ENCODE measurements around the gene TNFSF8.

Gene TNFSF8

GRCh38 chr9:114856942-114857315 lies 73.5 kb downstream of the TNFSF8 start:
- no peak for TF ChIP-seq ZNF274 (IDR thresholded peaks at IDR 0.05; ENCODE audit: low read depth, low read length)
- no peak for TF ChIP-seq SUZ12 (IDR thresholded peaks at IDR 0.05; ENCODE audit: extremely low read depth, insufficient read depth, insufficient read length)
- no peak for TF ChIP-seq YY1 (IDR thresholded peaks at IDR 0.05; ENCODE audit: insufficient read depth, insufficient read length)
- Histone ChIP-seq H3K27me3 (ENCODE audit: insufficient read depth, insufficient read length) (no peaks in the 10 kb centered on the region), H3K9me3 (ENCODE audit: insufficient read depth, low read length) (no peaks in the 10 kb centered on the region), H3K4me3 (ENCODE audit: insufficient read length, low read depth) (no peak overlapping the region), H3K4me1 (ENCODE audit: insufficient read depth, insufficient read length) (peaks cover 3% of the 10 kb centered on the region), H3K9ac (ENCODE audit: insufficient read length, low read depth) (no peak overlapping the region), H3K36me3 (ENCODE audit: insufficient read depth, insufficient read length, low read length) (no peaks in the 10 kb centered on the region)
- DNase-seq (ENCODE audit: low read depth, low spot score): no peak

DNA sequence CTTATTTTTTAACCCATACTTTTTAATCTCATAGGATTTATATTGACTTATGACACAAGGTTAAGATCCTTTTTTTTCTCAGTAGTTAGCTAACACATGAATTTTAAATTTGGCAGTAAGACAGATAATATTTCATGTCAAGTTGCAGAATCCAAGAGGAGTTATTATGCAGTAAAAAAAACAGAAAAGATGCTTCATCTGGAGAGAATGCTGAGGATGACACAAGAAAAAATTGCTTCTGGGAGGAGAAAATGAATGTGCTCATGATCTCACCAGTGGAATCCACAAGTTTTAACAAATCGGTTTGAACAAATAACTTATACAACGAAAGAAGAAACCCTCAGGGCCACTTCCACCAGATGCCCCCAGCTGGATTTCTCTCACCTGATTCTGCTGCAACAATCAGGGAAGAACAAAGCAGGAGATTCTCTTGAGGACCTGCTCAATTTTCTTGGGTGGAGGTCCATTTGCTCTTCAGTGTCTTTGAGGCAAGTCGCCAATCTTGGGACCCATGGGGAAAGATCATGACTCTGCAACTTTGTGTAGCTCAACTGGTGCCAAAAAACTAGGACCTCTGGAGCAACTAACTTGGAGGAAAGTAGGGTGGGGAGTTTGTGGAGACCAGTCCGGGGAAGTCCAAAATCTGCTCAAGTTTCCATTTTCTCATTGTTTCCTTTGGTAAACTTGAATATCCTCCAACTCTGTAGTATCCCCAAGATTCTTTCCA lies 74.0 kb downstream of the TNFSF8 start:
- DNase-seq (ENCODE audit: low read depth, low spot score): no peak
- Histone ChIP-seq H3K4me1 (ENCODE audit: insufficient read depth, insufficient read length) (peaks cover 3% of the 10 kb centered on the region), H3K4me3 (ENCODE audit: insufficient read length, low read depth) (no peak overlapping the region), H3K9ac (ENCODE audit: insufficient read length, low read depth) (no peak overlapping the region), H3K36me3 (ENCODE audit: insufficient read depth, insufficient read length, low read length) (no peaks in the 10 kb centered on the region), H3K27me3 (ENCODE audit: insufficient read depth, insufficient read length) (no peaks in the 10 kb centered on the region), H3K9me3 (ENCODE audit: insufficient read depth, low read length) (no peaks in the 10 kb centered on the region)
- TF ChIP-seq YY1 (IDR thresholded peaks at IDR 0.05; ENCODE audit: insufficient read depth, insufficient read length): no peak
- no peak for TF ChIP-seq SUZ12 (IDR thresholded peaks at IDR 0.05; ENCODE audit: extremely low read depth, insufficient read depth, insufficient read length)
- TF ChIP-seq ZNF274 (IDR thresholded peaks at IDR 0.05; ENCODE audit: low read depth, low read length): no peak

DNA sequence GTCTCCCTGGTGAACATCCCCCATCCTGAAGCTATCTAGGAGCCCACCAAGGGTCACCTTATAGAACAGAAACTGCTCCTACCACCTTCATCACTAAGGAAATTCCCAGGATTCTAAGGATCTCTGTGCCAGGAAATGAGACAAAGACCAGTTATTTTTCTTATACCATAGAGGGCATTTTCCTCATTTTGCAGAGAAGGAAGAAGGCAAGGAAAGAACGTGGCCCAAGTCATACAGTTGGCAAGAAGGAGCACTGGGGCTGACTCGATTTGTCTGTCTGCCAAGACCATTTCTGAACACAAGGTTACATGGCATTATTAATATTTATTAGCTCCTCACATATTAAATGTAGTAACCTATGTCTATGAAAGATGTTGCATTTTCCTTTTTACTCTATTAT lies 74.9 kb downstream of the TNFSF8 start:
- no peak overlapping the region for H3K9ac ChIP-seq (ENCODE audit: insufficient read length, low read depth)
- H3K9me3 ChIP-seq (ENCODE audit: insufficient read depth, low read length): no peaks in the 10 kb centered on the region
- no peaks in the 10 kb centered on the region for H3K36me3 ChIP-seq (ENCODE audit: insufficient read depth, insufficient read length, low read length)
- TF ChIP-seq SUZ12 (IDR thresholded peaks at IDR 0.05; ENCODE audit: extremely low read depth, insufficient read depth, insufficient read length): no peak
- no peak for TF ChIP-seq YY1 (IDR thresholded peaks at IDR 0.05; ENCODE audit: insufficient read depth, insufficient read length)
- TF ChIP-seq ZNF274 (IDR thresholded peaks at IDR 0.05; ENCODE audit: low read depth, low read length): no peak
- DNase-seq (ENCODE audit: low read depth, low spot score): no peak
- no peaks in the 10 kb centered on the region for H3K27me3 ChIP-seq (ENCODE audit: insufficient read depth, insufficient read length)
- H3K4me3 ChIP-seq (ENCODE audit: insufficient read length, low read depth): no peak overlapping the region
- H3K4me1 ChIP-seq (ENCODE audit: insufficient read depth, insufficient read length): no peaks in the 10 kb centered on the region

GRCh38 chr9:114854736-114855355 lies 75.5 kb downstream of the TNFSF8 start:
- no peak for DNase-seq (ENCODE audit: low read depth, low spot score)
- Histone ChIP-seq H3K4me3 (ENCODE audit: insufficient read length, low read depth) (no peak overlapping the region), H3K4me1 (ENCODE audit: insufficient read depth, insufficient read length) (no peaks in the 10 kb centered on the region), H3K36me3 (ENCODE audit: insufficient read depth, insufficient read length, low read length) (no peaks in the 10 kb centered on the region), H3K9me3 (ENCODE audit: insufficient read depth, low read length) (no peaks in the 10 kb centered on the region), H3K27me3 (ENCODE audit: insufficient read depth, insufficient read length) (no peaks in the 10 kb centered on the region), H3K9ac (ENCODE audit: insufficient read length, low read depth) (no peak overlapping the region)
- no peak for TF ChIP-seq YY1 (IDR thresholded peaks at IDR 0.05; ENCODE audit: insufficient read depth, insufficient read length)
- no peak for TF ChIP-seq SUZ12 (IDR thresholded peaks at IDR 0.05; ENCODE audit: extremely low read depth, insufficient read depth, insufficient read length)
- no peak for TF ChIP-seq ZNF274 (IDR thresholded peaks at IDR 0.05; ENCODE audit: low read depth, low read length)

GRCh38 chr9:114853071-114853855 lies 77.1 kb downstream of the TNFSF8 start:
- no peak for DNase-seq (ENCODE audit: low read depth, low spot score)
- no peaks in the 10 kb centered on the region for H3K9me3 ChIP-seq (ENCODE audit: insufficient read depth, low read length)
- H3K36me3 ChIP-seq (ENCODE audit: insufficient read depth, insufficient read length, low read length): no peaks in the 10 kb centered on the region
- no peak overlapping the region for H3K9ac ChIP-seq (ENCODE audit: insufficient read length, low read depth)
- TF ChIP-seq SUZ12 (IDR thresholded peaks at IDR 0.05; ENCODE audit: extremely low read depth, insufficient read depth, insufficient read length) (no peak), ZNF274 (IDR thresholded peaks at IDR 0.05; ENCODE audit: low read depth, low read length) (no peak), YY1 (IDR thresholded peaks at IDR 0.05; ENCODE audit: insufficient read depth, insufficient read length) (no peak)
- no peaks in the 10 kb centered on the region for H3K4me1 ChIP-seq (ENCODE audit: insufficient read depth, insufficient read length)
- H3K27me3 ChIP-seq (ENCODE audit: insufficient read depth, insufficient read length): no peaks in the 10 kb centered on the region
- H3K4me3 ChIP-seq (ENCODE audit: insufficient read length, low read depth): no peak overlapping the region

GRCh38 chr9:114852050-114852594 lies 78.3 kb downstream of the TNFSF8 start:
- Histone ChIP-seq H3K27me3 (ENCODE audit: insufficient read depth, insufficient read length) (no peaks in the 10 kb centered on the region), H3K9ac (ENCODE audit: insufficient read length, low read depth) (no peak overlapping the region), H3K4me1 (ENCODE audit: insufficient read depth, insufficient read length) (no peaks in the 10 kb centered on the region), H3K36me3 (ENCODE audit: insufficient read depth, insufficient read length, low read length) (no peaks in the 10 kb centered on the region), H3K4me3 (ENCODE audit: insufficient read length, low read depth) (no peak overlapping the region), H3K9me3 (ENCODE audit: insufficient read depth, low read length) (no peaks in the 10 kb centered on the region)
- DNase-seq (ENCODE audit: low read depth, low spot score): no peak
- TF ChIP-seq SUZ12 (IDR thresholded peaks at IDR 0.05; ENCODE audit: extremely low read depth, insufficient read depth, insufficient read length) (no peak), YY1 (IDR thresholded peaks at IDR 0.05; ENCODE audit: insufficient read depth, insufficient read length) (no peak), ZNF274 (IDR thresholded peaks at IDR 0.05; ENCODE audit: low read depth, low read length) (no peak)

- H3K4me3 ChIP-seq (ENCODE audit: insufficient read length, low read depth): no peak overlapping the region
- H3K4me1 ChIP-seq (ENCODE audit: insufficient read depth, insufficient read length): no peaks in the 10 kb centered on the region
- no peaks in the 10 kb centered on the region for H3K36me3 ChIP-seq (ENCODE audit: insufficient read depth, insufficient read length, low read length)
- no peaks in the 10 kb centered on the region for H3K9me3 ChIP-seq (ENCODE audit: insufficient read depth, low read length)
- no peak for DNase-seq (ENCODE audit: low read depth, low spot score)
- TF ChIP-seq ZNF274 (IDR thresholded peaks at IDR 0.05; ENCODE audit: low read depth, low read length) (no peak), SUZ12 (IDR thresholded peaks at IDR 0.05; ENCODE audit: extremely low read depth, insufficient read depth, insufficient read length) (no peak), YY1 (IDR thresholded peaks at IDR 0.05; ENCODE audit: insufficient read depth, insufficient read length) (no peak)
- H3K9ac ChIP-seq (ENCODE audit: insufficient read length, low read depth): no peak overlapping the region
- H3K27me3 ChIP-seq (ENCODE audit: insufficient read depth, insufficient read length): no peaks in the 10 kb centered on the region
Measured at GRCh38 chr9:114851306-114851705, 79.1 kb downstream of the TNFSF8 start.
